Activated naive CD8-positive, alpha-beta T cell (primary cell): ENCODE results near the gene CDC42BPA.

Source experiments
- H3K27ac Mint-ChIP-seq: one replicate; pipeline ENCODE4 v1.8.0; 2021; ENCODE audit warnings: mixed read lengths
- H3K27me3 Mint-ChIP-seq: one replicate; pipeline ENCODE4 v1.8.0; 2021; ENCODE audit warnings: mixed read lengths
- H3K36me3 Mint-ChIP-seq: one replicate; pipeline ENCODE4 v1.8.0; 2021; ENCODE audit warnings: mixed read lengths
- H3K4me1 Mint-ChIP-seq: one replicate; pipeline ENCODE4 v1.8.0; 2021; ENCODE audit warnings: low read depth, mixed read lengths
- H3K4me3 Mint-ChIP-seq: one replicate; pipeline ENCODE4 v1.8.0; 2021; ENCODE audit warnings: mild to moderate bottlenecking, mixed read lengths
- H3K9me3 Mint-ChIP-seq: one replicate; pipeline ENCODE4 v1.8.0; 2021; ENCODE audit warnings: low read depth, mixed read lengths

The CDC42BPA gene

GRCh38 chr1:227321035-227321434, 2.7 kb upstream of the CDC42BPA start:
- Mint-ChIP-seq H3K4me1 (peaks cover 7% of the 10 kb centered on the region), H3K36me3 (peaks cover 4% of the 10 kb centered on the region), H3K27ac (no peak overlapping the region), H3K27me3 (peaks cover 33% of the 10 kb centered on the region), H3K4me3 (no peak overlapping the region), H3K9me3 (peaks cover 3% of the 10 kb centered on the region)

- Mint-ChIP-seq H3K4me3 (no peak overlapping the region), H3K27ac (no peak overlapping the region), H3K27me3 (peaks cover 38% of the 10 kb centered on the region), H3K36me3 (peaks cover 4% of the 10 kb centered on the region), H3K9me3 (peaks cover 3% of the 10 kb centered on the region), H3K4me1 (peaks cover 7% of the 10 kb centered on the region)
Observed at GRCh38 chr1:227320476-227320875, 2.2 kb upstream of the CDC42BPA start.

GRCh38 chr1:227318853-227319607, 738 bp upstream of the CDC42BPA start:
- Mint-ChIP-seq H3K27me3 (peaks cover 46% of the 10 kb centered on the region), H3K9me3 (peaks cover 3% of the 10 kb centered on the region), H3K36me3 (peaks cover 4% of the 10 kb centered on the region), H3K27ac (no peak overlapping the region), H3K4me3 (peak overlapping the region; percentile 81), H3K4me1 (peaks cover 7% of the 10 kb centered on the region)

- peaks cover 7% of the 10 kb centered on the region for H3K4me1 Mint-ChIP-seq
- H3K4me3 Mint-ChIP-seq: peak overlapping the region; percentile 86
- H3K36me3 Mint-ChIP-seq: no peaks in the 10 kb centered on the region
- H3K27me3 Mint-ChIP-seq: peaks cover 44% of the 10 kb centered on the region
- H3K9me3 Mint-ChIP-seq: no peaks in the 10 kb centered on the region
- no peak overlapping the region for H3K27ac Mint-ChIP-seq
Observed at GRCh38 chr1:227317523-227318015, 723 bp downstream of the CDC42BPA start.

GRCh38 chr1:227317011-227317451, 1.3 kb downstream of the CDC42BPA start:
- H3K27me3 Mint-ChIP-seq: peaks cover 46% of the 10 kb centered on the region
- peaks cover 7% of the 10 kb centered on the region for H3K4me1 Mint-ChIP-seq
- peak overlapping the region; percentile 28 for H3K4me3 Mint-ChIP-seq
- H3K27ac Mint-ChIP-seq: no peak overlapping the region
- no peaks in the 10 kb centered on the region for H3K36me3 Mint-ChIP-seq
- H3K9me3 Mint-ChIP-seq: no peaks in the 10 kb centered on the region

- H3K4me1 Mint-ChIP-seq: peaks cover 7% of the 10 kb centered on the region
- H3K36me3 Mint-ChIP-seq: no peaks in the 10 kb centered on the region
- H3K27ac Mint-ChIP-seq: no peak overlapping the region
- H3K4me3 Mint-ChIP-seq: no peak overlapping the region
- no peaks in the 10 kb centered on the region for H3K9me3 Mint-ChIP-seq
- peaks cover 48% of the 10 kb centered on the region for H3K27me3 Mint-ChIP-seq
Observed at GRCh38 chr1:227316456-227316855, 1.8 kb downstream of the CDC42BPA start.

- Mint-ChIP-seq H3K27me3 (peaks cover 47% of the 10 kb centered on the region), H3K36me3 (no peaks in the 10 kb centered on the region), H3K4me3 (no peak overlapping the region), H3K4me1 (peaks cover 7% of the 10 kb centered on the region), H3K9me3 (no peaks in the 10 kb centered on the region), H3K27ac (no peak overlapping the region)
Observed at GRCh38 chr1:227315629-227316346, 2.5 kb downstream of the CDC42BPA start.

GRCh38 chr1:227314014-227314848, 4.1 kb downstream of the CDC42BPA start:
- H3K4me1 Mint-ChIP-seq: peaks cover 7% of the 10 kb centered on the region
- H3K27me3 Mint-ChIP-seq: peaks cover 46% of the 10 kb centered on the region
- no peaks in the 10 kb centered on the region for H3K9me3 Mint-ChIP-seq
- no peak overlapping the region for H3K27ac Mint-ChIP-seq
- no peak overlapping the region for H3K4me3 Mint-ChIP-seq
- H3K36me3 Mint-ChIP-seq: no peaks in the 10 kb centered on the region

- H3K27ac Mint-ChIP-seq: no peak overlapping the region
- peaks cover 41% of the 10 kb centered on the region for H3K27me3 Mint-ChIP-seq
- H3K4me3 Mint-ChIP-seq: no peak overlapping the region
- no peaks in the 10 kb centered on the region for H3K36me3 Mint-ChIP-seq
- H3K9me3 Mint-ChIP-seq: no peaks in the 10 kb centered on the region
- H3K4me1 Mint-ChIP-seq: peaks cover 2% of the 10 kb centered on the region
Observed at GRCh38 chr1:227312361-227313025, 5.8 kb downstream of the CDC42BPA start.

- Mint-ChIP-seq H3K27me3 (peaks cover 32% of the 10 kb centered on the region), H3K36me3 (no peaks in the 10 kb centered on the region), H3K27ac (no peak overlapping the region), H3K9me3 (no peaks in the 10 kb centered on the region), H3K4me3 (no peak overlapping the region), H3K4me1 (no peaks in the 10 kb centered on the region)
Observed at GRCh38 chr1:227311389-227312001, 6.8 kb downstream of the CDC42BPA start.

- Mint-ChIP-seq H3K36me3 (no peaks in the 10 kb centered on the region), H3K4me1 (peaks cover 4% of the 10 kb centered on the region), H3K9me3 (no peaks in the 10 kb centered on the region), H3K4me3 (no peak overlapping the region), H3K27me3 (peaks cover 14% of the 10 kb centered on the region), H3K27ac (no peak overlapping the region)
Observed at GRCh38 chr1:227308367-227309336, 9.6 kb downstream of the CDC42BPA start.

GRCh38 chr1:227306689-227307088, 11.6 kb downstream of the CDC42BPA start:
- no peaks in the 10 kb centered on the region for H3K36me3 Mint-ChIP-seq
- H3K9me3 Mint-ChIP-seq: no peaks in the 10 kb centered on the region
- peaks cover 4% of the 10 kb centered on the region for H3K4me1 Mint-ChIP-seq
- no peak overlapping the region for H3K4me3 Mint-ChIP-seq
- no peak overlapping the region for H3K27ac Mint-ChIP-seq
- peaks cover 7% of the 10 kb centered on the region for H3K27me3 Mint-ChIP-seq

GRCh38 chr1:227305894-227306626, 12.2 kb downstream of the CDC42BPA start:
- no peaks in the 10 kb centered on the region for H3K9me3 Mint-ChIP-seq
- no peak overlapping the region for H3K4me3 Mint-ChIP-seq
- peaks cover 4% of the 10 kb centered on the region for H3K4me1 Mint-ChIP-seq
- H3K36me3 Mint-ChIP-seq: no peaks in the 10 kb centered on the region
- peaks cover 5% of the 10 kb centered on the region for H3K27me3 Mint-ChIP-seq
- H3K27ac Mint-ChIP-seq: no peak overlapping the region
